WTC11 (cell line): ENCODE measurements around the gene PTPN2. TPM values are rescaled to one million over a fixed set of nuclear protein-coding genes. Genes with fewer than 3 reads are reported as not detected.

Source experiments
- ATAC-seq: fragments of 200-7000 bp; cut with Tn5 transposase; 2 replicates; pipeline ENCODE4 v1.10.0; 2021; ENCODE audit warnings: mild to moderate bottlenecking, moderate library complexity
- CTCF ChIA-PET: fragments of 300-600 bp; sonication (Branson Sonifier 250); formaldehyde crosslinking; loops from one replicate; lab custom pipeline; 2021; ENCODE audit warnings: antibody characterized with exemption; lab: Charles Lee
- POLR2A ChIA-PET: fragments of 350-600 bp; sonication (Branson Sonifier 250); formaldehyde crosslinking; loops from one replicate; lab custom pipeline; 2021; ENCODE audit warnings: antibody characterized with exemption; lab: Charles Lee
- DNase-seq: peaks from one replicate; pipeline ENCODE4 v3.0.0; 2021; ENCODE audit warnings: low spot score
- H3K27ac Mint-ChIP-seq: 2 replicates; pipeline ENCODE4 v1.8.0; 2021; ENCODE audit warnings: mixed read lengths
- H3K27me3 Mint-ChIP-seq: 2 replicates; pipeline ENCODE4 v1.8.0; 2021; ENCODE audit warnings: low read depth, mild to moderate bottlenecking, moderate library complexity, mixed read lengths
- H3K36me3 Mint-ChIP-seq: 2 replicates; pipeline ENCODE4 v1.8.0; 2021; ENCODE audit warnings: mixed read lengths
- H3K4me1 Mint-ChIP-seq: 2 replicates; pipeline ENCODE4 v1.8.0; 2022; ENCODE audit warnings: mixed read lengths
- H3K4me3 Mint-ChIP-seq: 2 replicates; pipeline ENCODE4 v1.8.0; 2021; ENCODE audit warnings: mild to moderate bottlenecking, moderate library complexity, mixed read lengths
- H3K9me3 Mint-ChIP-seq: 2 replicates; pipeline ENCODE4 v1.8.0; 2021; ENCODE audit warnings: mixed read lengths
- CTCF ChIP-seq: fragments of 200-600 bp; IDR thresholded peaks from 2 replicates; pipeline ENCODE4 v1.8.0; 2022; ENCODE audit warnings: antibody characterized with exemption
- EMX1 ChIP-seq: fragments of 250-450 bp; sonication (Bioruptor Pico); IDR thresholded peaks from 2 replicates; pipeline ENCODE4 v1.8.0; 2021; ENCODE audit warnings: mild to moderate bottlenecking
- ESRRA ChIP-seq: sonication (generic); formaldehyde crosslinking; IDR thresholded peaks from 2 replicates; pipeline ENCODE4 v1.8.1; 2022; ENCODE audit warnings: mild to moderate bottlenecking, missing genetic modification reagents, borderline replicate concordance
- FOXJ3 ChIP-seq: sonication (generic); formaldehyde crosslinking; IDR thresholded peaks from 2 replicates; pipeline ENCODE4 v1.9.0; 2021; ENCODE audit warnings: missing genetic modification reagents, mild to moderate bottlenecking, borderline replicate concordance
- HMGA2 ChIP-seq: fragments of 250-450 bp; sonication (Bioruptor Pico); IDR thresholded peaks from 2 replicates; pipeline ENCODE4 v1.4.0; 2021; ENCODE audit warnings: mild to moderate bottlenecking, moderate library complexity
- IRF2 ChIP-seq: sonication (generic); formaldehyde crosslinking; IDR thresholded peaks from 2 replicates; pipeline ENCODE4 v1.8.0; 2022; ENCODE audit warnings: low read depth, missing genetic modification reagents, borderline replicate concordance
- NFATC4 ChIP-seq: fragments of 250-450 bp; sonication (Bioruptor Pico); IDR thresholded peaks from 2 replicates; pipeline ENCODE4 v1.9.0; 2021; ENCODE audit warnings: mild to moderate bottlenecking
- NFE2L1 ChIP-seq: sonication (generic); formaldehyde crosslinking; IDR thresholded peaks from 2 replicates; pipeline ENCODE4 v1.8.1; 2023; ENCODE audit warnings: missing genetic modification reagents
- NR1H2 ChIP-seq: sonication (generic); formaldehyde crosslinking; IDR thresholded peaks from 2 replicates; pipeline ENCODE4 v1.9.0; 2021; ENCODE audit warnings: mild to moderate bottlenecking, moderate library complexity, missing genetic modification reagents
- SMAD3 ChIP-seq: sonication (generic); formaldehyde crosslinking; IDR thresholded peaks from 2 replicates; pipeline ENCODE4 v1.8.0; 2022; ENCODE audit warnings: missing genetic modification reagents, mild to moderate bottlenecking, borderline replicate concordance
- TP53 ChIP-seq: sonication (generic); formaldehyde crosslinking; IDR thresholded peaks from 2 replicates; pipeline ENCODE4 v1.8.1; 2023; ENCODE audit warnings: mild to moderate bottlenecking, missing genetic modification reagents
- ZNF121 ChIP-seq: sonication (generic); formaldehyde crosslinking; IDR thresholded peaks from 2 replicates; pipeline ENCODE4 v1.8.0; 2023; ENCODE audit warnings: missing genetic modification reagents
- ZNF138 ChIP-seq: sonication (generic); formaldehyde crosslinking; conservative IDR thresholded peaks from 2 replicates; pipeline ENCODE4 v1.8.1; 2022; ENCODE audit warnings: mild to moderate bottlenecking, moderate library complexity, missing genetic modification reagents
- ZNF396 ChIP-seq: fragments of 250-450 bp; sonication (Bioruptor Pico); IDR thresholded peaks from 2 replicates; pipeline ENCODE4 v1.8.0; 2021; ENCODE audit warnings: mild to moderate bottlenecking, moderate library complexity, borderline replicate concordance
- ZNF671 ChIP-seq: fragments of 250-450 bp; sonication (Bioruptor Pico); IDR thresholded peaks from 2 replicates; pipeline ENCODE4 v1.8.0; 2021; ENCODE audit warnings: mild to moderate bottlenecking
- total RNA-seq: library from RNA; stranded (reverse); gene quantifications from 3 replicates; pipeline ENCODE4 v1.2.3, GENCODE V29; 2021
- TF ChIP-seq, protein P1 (sequence below): sonication (generic); formaldehyde crosslinking; IDR thresholded peaks from 2 replicates; pipeline ENCODE4 v1.8.0; 2022; ENCODE audit warnings: mild to moderate bottlenecking, missing genetic modification reagents
- TF ChIP-seq, protein P2 (sequence below): sonication (generic); formaldehyde crosslinking; IDR thresholded peaks from 2 replicates; pipeline ENCODE4 v1.8.1; 2023; ENCODE audit warnings: mild to moderate bottlenecking, moderate library complexity, missing genetic modification reagents
- TF ChIP-seq, protein P3 (sequence below): sonication (generic); formaldehyde crosslinking; IDR thresholded peaks from 2 replicates; pipeline ENCODE4 v1.8.0; 2022; ENCODE audit warnings: mild to moderate bottlenecking, missing genetic modification reagents
- TF ChIP-seq, protein P4 (sequence below): sonication (generic); formaldehyde crosslinking; conservative IDR thresholded peaks from 2 replicates; pipeline ENCODE4 v1.8.1; 2023; ENCODE audit warnings: mild to moderate bottlenecking, low read depth, missing genetic modification reagents, moderate library complexity
- TF ChIP-seq, protein P5 (sequence below): sonication (generic); formaldehyde crosslinking; IDR thresholded peaks from 2 replicates; pipeline ENCODE4 v1.8.1; 2023; ENCODE audit warnings: mild to moderate bottlenecking, missing genetic modification reagents, moderate library complexity
- TF ChIP-seq, protein P6 (sequence below): fragments of 250-450 bp; sonication (Bioruptor Pico); conservative IDR thresholded peaks from 2 replicates; pipeline ENCODE4 v1.9.0; 2021; ENCODE audit warnings: mild to moderate bottlenecking

Gene PTPN2
- total RNA-seq, 1 experiment from 2014 or later: 37.7 TPM

DNA sequence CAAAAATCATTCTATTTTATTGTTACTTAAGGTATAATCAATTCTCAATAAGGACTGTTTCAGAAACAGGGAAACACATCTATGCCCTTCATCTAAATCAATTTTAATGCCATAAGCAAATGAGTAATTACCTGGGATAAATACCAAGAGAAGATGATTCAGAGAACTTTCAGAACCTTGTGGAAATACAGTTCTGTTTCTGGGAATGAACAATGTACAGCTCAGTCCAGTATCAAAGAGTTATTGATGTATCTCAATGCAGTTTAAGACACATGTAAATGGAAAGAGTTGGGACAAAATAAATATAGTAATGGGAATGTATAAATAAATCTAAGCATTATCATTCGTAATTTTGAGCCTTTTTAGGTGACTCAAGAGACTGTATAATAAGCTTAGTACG, 60.1 kb downstream of the PTPN2 start:
- peaks cover 27% of the 10 kb centered on the region for H3K36me3 Mint-ChIP-seq
- ChIA-PET CTCF (no interaction called here), POLR2A (no interaction called here)
- H3K9me3 Mint-ChIP-seq: peaks cover 13% of the 10 kb centered on the region
- H3K4me1 Mint-ChIP-seq: peaks cover 35% of the 10 kb centered on the region
- no peaks in the 10 kb centered on the region for H3K27me3 Mint-ChIP-seq
- DNase-seq: no peak
- ATAC-seq: no peak
- no peak overlapping the region for H3K4me3 Mint-ChIP-seq
- TF ChIP-seq, protein P1, sequence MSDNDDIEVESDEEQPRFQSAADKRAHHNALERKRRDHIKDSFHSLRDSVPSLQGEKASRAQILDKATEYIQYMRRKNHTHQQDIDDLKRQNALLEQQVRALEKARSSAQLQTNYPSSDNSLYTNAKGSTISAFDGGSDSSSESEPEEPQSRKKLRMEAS: no peak
- no peak for TF ChIP-seq TP53 (CRISPR knock-in tag)
- H3K27ac Mint-ChIP-seq: no peak overlapping the region

DNA sequence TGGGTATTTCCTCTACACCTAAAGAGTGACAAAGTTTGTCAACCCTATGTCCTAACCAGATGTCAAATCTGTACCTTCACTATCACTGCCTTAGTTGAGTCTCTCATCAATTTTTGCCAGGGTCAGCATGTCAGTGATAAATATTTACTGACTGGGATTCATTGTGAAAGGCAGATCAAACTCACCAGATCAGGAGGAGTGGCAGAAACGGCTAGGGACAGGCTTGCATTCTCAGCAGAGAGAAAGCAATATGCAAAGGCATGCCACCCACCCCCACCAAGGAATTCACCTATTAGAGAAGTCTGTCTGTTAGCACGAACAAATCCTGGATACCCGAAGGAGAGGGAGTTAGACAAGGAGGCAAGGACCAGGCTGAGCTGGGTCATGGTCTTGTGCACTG, 62.6 kb downstream of the PTPN2 start:
- no peak overlapping the region; the same call in 1 of the 2 replicates for H3K4me3 Mint-ChIP-seq
- peak; percentile 47 for DNase-seq
- H3K27me3 Mint-ChIP-seq: no peaks in the 10 kb centered on the region
- H3K4me1 Mint-ChIP-seq: peaks cover 35% of the 10 kb centered on the region
- H3K36me3 Mint-ChIP-seq: peaks cover 25% of the 10 kb centered on the region
- ATAC-seq: peak; percentile 91
- TF ChIP-seq NR1H2 (no peak), ESRRA (CRISPR knock-in tag) (no peak), EMX1 (CRISPR knock-in tag) (no peak), HMGA2 (CRISPR knock-in tag) (no peak), ZNF671 (CRISPR knock-in tag) (no peak), NFE2L1 (CRISPR knock-in tag) (no peak)
- H3K9me3 Mint-ChIP-seq: no peaks in the 10 kb centered on the region
- POLR2A ChIA-PET: no interaction called here
- CTCF ChIA-PET: no interaction called here
- H3K27ac Mint-ChIP-seq: peak overlapping the region; percentile 85

GRCh38 chr18:12820506-12820905, 63.5 kb downstream of the PTPN2 start:
- H3K27ac Mint-ChIP-seq: peak overlapping the region; percentile 83
- ChIA-PET POLR2A (interaction anchor here (0.6 kb wide), 1 partner anchor 82 kb away, joined by 4 read pairs; no protein-coding TSS in a partner anchor), CTCF (no interaction called here)
- DNase-seq: no peak
- peaks cover 34% of the 10 kb centered on the region for H3K36me3 Mint-ChIP-seq
- H3K4me3 Mint-ChIP-seq: no peak overlapping the region
- H3K9me3 Mint-ChIP-seq: no peaks in the 10 kb centered on the region
- H3K27me3 Mint-ChIP-seq: no peaks in the 10 kb centered on the region
- H3K4me1 Mint-ChIP-seq: peaks cover 35% of the 10 kb centered on the region
- ATAC-seq: no peak; the same call in 1 of the 2 replicates
- no peak for TF ChIP-seq CTCF
- TF ChIP-seq, protein P2, sequence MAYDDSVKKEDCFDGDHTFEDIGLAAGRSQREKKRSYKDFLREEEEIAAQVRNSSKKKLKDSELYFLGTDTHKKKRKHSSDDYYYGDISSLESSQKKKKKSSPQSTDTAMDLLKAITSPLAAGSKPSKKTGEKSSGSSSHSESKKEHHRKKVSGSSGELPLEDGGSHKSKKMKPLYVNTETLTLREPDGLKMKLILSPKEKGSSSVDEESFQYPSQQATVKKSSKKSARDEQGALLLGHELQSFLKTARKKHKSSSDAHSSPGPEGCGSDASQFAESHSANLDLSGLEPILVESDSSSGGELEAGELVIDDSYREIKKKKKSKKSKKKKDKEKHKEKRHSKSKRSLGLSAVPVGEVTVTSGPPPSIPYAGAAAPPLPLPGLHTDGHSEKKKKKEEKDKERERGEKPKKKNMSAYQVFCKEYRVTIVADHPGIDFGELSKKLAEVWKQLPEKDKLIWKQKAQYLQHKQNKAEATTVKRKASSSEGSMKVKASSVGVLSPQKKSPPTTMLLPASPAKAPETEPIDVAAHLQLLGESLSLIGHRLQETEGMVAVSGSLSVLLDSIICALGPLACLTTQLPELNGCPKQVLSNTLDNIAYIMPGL (CRISPR knock-in tag): no peak
- TF ChIP-seq, protein P3, sequence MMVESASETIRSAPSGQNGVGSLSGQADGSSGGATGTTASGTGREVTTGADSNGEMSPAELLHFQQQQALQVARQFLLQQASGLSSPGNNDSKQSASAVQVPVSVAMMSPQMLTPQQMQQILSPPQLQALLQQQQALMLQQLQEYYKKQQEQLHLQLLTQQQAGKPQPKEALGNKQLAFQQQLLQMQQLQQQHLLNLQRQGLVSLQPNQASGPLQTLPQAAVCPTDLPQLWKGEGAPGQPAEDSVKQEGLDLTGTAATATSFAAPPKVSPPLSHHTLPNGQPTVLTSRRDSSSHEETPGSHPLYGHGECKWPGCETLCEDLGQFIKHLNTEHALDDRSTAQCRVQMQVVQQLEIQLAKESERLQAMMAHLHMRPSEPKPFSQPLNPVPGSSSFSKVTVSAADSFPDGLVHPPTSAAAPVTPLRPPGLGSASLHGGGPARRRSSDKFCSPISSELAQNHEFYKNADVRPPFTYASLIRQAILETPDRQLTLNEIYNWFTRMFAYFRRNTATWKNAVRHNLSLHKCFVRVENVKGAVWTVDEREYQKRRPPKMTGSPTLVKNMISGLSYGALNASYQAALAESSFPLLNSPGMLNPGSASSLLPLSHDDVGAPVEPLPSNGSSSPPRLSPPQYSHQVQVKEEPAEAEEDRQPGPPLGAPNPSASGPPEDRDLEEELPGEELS (CRISPR knock-in tag): no peak
- no peak for TF ChIP-seq ZNF121
- TF ChIP-seq, protein P4, sequence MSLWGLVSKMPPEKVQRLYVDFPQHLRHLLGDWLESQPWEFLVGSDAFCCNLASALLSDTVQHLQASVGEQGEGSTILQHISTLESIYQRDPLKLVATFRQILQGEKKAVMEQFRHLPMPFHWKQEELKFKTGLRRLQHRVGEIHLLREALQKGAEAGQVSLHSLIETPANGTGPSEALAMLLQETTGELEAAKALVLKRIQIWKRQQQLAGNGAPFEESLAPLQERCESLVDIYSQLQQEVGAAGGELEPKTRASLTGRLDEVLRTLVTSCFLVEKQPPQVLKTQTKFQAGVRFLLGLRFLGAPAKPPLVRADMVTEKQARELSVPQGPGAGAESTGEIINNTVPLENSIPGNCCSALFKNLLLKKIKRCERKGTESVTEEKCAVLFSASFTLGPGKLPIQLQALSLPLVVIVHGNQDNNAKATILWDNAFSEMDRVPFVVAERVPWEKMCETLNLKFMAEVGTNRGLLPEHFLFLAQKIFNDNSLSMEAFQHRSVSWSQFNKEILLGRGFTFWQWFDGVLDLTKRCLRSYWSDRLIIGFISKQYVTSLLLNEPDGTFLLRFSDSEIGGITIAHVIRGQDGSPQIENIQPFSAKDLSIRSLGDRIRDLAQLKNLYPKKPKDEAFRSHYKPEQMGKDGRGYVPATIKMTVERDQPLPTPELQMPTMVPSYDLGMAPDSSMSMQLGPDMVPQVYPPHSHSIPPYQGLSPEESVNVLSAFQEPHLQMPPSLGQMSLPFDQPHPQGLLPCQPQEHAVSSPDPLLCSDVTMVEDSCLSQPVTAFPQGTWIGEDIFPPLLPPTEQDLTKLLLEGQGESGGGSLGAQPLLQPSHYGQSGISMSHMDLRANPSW: no peak
- TF ChIP-seq, protein P5, sequence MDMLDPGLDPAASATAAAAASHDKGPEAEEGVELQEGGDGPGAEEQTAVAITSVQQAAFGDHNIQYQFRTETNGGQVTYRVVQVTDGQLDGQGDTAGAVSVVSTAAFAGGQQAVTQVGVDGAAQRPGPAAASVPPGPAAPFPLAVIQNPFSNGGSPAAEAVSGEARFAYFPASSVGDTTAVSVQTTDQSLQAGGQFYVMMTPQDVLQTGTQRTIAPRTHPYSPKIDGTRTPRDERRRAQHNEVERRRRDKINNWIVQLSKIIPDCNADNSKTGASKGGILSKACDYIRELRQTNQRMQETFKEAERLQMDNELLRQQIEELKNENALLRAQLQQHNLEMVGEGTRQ (CRISPR knock-in tag): no peak
- no peak for TF ChIP-seq FOXJ3 (CRISPR knock-in tag)
- TF ChIP-seq, protein P1: no peak
- TF ChIP-seq, protein P6, sequence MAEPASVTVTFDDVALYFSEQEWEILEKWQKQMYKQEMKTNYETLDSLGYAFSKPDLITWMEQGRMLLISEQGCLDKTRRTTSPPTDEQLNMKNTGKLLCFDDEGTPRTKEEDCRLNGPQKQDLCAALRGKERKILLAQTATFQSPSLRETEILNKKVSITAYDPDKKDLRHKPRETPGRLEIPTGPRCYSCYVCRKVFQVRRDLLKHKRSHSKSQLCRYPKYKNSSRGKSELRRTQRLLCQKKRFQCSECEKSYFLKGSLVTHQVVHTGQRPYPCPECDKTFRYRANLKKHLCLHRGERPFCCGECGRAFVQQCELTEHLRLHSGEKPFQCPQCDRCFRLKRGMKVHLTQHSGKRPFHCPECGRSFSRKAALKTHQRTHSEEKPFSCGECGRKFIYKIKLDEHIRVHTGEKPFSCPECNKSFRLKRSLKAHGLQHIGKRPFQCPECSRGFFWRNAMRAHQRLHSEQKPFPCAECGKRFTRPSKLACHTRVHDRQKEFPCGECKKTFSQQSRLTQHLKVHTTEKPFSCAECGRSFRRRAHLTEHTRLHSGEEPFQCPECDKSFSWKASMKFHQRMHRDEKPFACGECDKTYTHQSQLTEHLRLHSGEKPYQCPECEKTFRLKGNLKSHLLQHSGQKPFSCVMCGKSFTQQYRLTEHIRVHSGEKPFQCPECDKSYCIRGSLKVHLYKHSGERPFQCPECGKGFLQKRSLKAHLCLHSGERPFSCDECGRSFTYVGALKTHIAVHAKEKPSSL (CRISPR knock-in tag): no peak
- TF ChIP-seq IRF2 (CRISPR knock-in tag): no peak
- no peak for TF ChIP-seq NR1H2
- TF ChIP-seq ZNF396: no peak
- TF ChIP-seq NFATC4 (CRISPR knock-in tag): no peak
- no peak for TF ChIP-seq SMAD3 (CRISPR knock-in tag)
- no peak for TF ChIP-seq ZNF138 (CRISPR knock-in tag)
